ENCODE results near the gene LIPM.

Gene LIPM

GRCh38 chr10:88841316-88842111, 39.0 kb downstream of the LIPM start:
- no peak for DNase-seq

DNA sequence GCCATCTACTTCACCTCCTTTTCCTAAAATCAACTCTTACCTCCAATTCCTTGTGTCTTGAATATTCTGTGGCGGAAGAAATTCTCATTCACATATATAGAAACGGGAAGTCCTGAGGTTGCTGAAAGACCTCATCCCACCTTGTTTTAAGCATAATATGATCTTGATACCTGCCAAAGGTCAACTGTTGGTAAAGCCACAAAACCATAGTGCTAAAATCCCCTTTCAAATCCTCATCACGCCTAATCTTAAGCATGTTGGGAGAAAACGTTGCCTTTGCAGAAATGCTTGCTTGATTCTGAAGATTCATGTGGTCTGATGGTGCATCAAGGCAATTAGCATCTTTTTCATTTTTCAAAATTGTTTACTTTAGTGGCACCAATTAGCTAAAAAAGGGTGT, 40.6 kb downstream of the LIPM start:
- DNase-seq, result no peak

DNA sequence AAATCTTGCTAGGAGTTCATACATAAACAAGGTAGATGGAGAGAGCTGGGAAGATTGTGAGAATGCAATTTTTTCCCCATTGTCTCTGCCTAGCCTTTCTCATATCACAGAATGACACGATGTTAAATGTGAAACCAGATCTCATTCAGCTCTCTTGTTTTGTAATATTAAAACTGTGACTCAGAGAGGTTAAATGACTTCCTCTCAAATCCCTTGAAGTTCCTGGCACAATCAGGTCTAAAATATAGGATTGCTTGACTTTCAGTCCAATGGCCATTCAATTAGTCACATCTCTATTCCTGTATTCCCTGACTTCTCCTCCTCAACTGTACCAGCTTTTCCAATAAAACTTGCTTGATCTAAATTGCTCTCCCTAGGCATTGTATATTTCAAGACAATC, 46.0 kb downstream of the LIPM start:
- DNase-seq, result no peak

DNA sequence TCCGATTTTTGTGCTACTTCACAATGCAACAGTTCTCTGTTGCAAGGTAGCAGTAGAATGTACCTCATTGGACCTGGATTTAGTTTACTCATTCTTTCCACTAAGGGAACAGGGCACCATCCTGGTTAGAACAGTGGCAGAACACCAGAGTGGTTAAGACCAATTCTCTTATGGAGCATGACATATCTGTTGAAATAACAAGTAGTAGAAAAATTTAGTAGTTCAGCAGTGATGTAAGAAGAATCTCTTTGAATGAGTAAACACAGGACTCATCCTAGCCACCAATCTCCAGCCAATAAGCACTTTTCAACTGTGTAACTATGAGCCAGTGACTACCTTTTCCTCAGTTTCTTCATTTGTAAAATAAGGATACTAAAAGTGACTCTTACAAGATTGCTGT, 46.7 kb downstream of the LIPM start:
- no peak for DNase-seq

GRCh38 chr10:88850712-88851111, 48.2 kb downstream of the LIPM start:
- DNase-seq, result no peak

GRCh38 chr10:88851706-88852105, 49.2 kb downstream of the LIPM start, which contains the start of gene ANKRD22:
TSS of gene ANKRD22 (minus strand) at chr10:88851844. CDS start at chr10:88851607, 237 bp downstream.
- no peak for DNase-seq

DNA sequence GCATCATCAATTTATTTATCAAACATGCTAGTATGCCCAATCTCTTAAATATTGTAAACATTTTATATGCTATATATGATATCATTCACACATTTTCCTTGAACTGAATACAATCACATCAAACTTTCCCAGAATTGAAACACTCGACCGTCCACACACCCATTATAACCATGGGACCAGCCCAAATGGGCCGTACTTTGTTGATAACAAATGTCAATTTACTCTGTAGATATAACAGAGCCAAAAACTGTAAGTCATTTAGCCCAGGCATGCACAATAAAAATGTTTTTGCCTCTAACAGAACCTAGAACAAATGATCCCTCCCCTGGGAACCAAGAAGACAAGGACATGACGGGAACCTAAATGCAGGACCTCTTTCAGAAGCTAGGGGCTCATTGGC, 49.8 kb downstream of the LIPM start:
- no peak for DNase-seq

DNA sequence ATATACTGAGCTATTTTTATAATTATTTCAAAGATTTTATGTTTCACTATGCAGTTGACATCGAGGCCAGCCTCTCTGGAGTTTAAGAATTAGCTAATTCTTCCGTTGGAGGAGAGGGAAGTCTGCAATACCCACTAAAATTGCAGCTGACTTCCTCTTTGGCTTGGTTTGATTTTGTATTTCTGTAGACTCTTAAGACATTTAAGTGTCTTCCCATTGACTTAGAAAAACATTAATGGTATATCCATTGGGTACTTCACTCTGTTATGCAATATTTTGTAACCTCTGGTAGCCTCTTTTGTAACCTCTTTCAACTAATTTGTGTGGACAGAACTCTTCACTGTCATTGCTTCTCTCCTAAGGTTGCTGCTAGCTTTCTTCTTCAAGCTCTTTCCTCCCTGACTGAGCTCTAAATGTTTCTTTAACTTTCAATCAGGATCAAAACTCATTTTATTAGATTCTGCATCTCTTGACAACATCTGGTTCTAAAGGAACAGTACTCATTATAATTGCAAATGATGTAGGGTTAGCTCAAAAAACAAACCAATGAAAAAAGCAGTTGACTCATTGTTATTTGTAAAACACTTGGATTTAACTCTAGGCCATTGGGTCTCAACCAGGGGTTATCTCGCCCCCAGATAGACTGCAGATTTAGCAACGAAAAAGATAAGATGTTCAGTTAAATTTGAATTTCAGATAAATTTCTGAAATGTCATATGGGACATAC, 50.8 kb downstream of the LIPM start:
- no peak for DNase-seq

DNA sequence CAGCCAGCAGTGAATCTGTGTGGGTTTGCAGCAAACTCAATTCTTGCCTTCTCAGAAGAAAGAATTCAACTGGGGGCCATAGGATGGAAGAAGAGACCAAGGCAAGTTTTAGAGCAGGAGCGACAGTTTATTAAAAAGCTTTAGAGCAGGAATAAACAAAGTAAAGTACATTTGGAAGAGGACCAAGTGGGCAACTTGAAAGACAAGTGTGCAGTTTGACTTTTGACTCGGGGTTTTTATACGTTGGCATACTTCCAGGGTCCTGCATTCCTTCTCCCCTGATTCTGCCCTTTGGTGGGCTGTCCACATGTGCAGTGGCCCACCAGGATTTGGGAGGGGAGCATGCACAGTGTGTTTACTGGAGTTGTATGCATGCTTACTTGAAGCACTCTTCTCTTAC, 52.2 kb downstream of the LIPM start:
- DNase-seq, result no peak

- no peak for DNase-seq
These were observed 55.3 kb downstream of the LIPM start for GRCh38 chr10:88857831-88858230.

DNA sequence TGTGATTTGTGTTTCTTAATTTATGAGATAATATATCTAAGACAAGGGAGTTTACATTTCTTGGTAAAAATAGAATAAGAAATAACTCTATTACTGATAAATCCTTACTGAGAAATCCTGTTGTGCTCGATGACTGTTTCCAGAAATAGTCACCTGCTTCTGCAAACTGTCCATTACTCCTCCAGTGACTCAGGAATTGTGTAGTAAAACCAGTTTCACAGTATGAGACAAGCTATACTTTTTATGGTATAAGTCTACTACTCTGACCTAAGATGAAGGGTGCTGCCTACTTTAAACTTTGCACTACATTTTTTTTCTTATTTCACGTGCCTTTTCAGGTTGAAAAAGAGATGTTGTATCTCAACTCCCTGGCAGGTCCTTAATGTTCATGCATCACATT, 56.0 kb downstream of the LIPM start:
- DNase-seq, result no peak

GRCh38 chr10:88861036-88861435, 58.5 kb downstream of the LIPM start:
- DNase-seq, result no peak

- no peak for DNase-seq
These were observed 62.8 kb downstream of the LIPM start for GRCh38 chr10:88865281-88865876.

DNA sequence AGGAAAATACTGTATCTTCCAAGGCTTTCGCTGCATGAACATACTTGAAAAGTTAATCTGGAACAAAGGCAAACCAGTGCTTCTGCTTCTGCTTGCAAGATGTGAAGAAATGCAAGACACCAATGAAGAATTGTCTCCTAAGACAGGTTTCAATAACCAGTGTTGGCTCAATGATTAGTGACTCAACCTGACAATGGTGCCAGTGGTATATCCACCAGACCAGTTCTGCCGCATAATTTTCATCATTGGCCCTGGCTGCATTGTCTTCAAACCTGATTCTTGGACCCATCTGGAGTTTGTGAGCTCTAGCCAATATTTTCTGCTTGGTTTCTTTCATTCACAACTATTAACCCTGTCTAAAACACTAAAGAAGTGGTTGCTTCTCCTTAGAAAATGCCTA, 63.9 kb downstream of the LIPM start:
- DNase-seq, result no peak

DNA sequence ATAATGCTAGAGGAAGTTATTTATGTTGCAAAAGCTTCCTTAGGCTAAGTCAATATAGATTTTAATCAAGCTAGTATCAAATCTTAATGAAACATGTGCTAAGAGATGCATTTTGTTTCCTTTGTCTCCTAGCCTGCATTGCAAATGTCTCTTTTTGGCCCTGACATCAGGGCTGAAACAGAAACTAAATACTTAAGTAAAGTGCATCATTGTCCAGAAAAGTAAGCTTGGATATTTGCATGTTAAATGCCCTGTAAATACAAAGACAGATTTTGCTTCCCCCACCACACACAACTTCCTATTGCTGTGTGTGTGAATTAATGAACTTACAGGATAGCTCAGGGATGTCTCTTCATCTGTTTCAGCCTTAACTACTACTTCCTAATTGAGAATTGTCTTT, 67.6 kb downstream of the LIPM start:
- no peak for DNase-seq
